HFF-Myc (cell line): ENCODE measurements around the gene DIRAS1.

Experiments used
- DNase-seq: peaks from one replicate; pipeline ENCODE4 v3.0.0-alpha.2; 2011; ENCODE audit warnings: low read depth; ENCODE audit errors: extremely low read depth
- H3K4me3 ChIP-seq: replicated peaks from 2 replicates; pipeline ENCODE4 v1.5.1; 2011; ENCODE audit warnings: low read depth, mild to moderate bottlenecking, control low read depth, low read length
- TF ChIP-seq, protein P1 (sequence below): IDR thresholded peaks from 2 replicates; pipeline ENCODE4 v1.5.1; 2012; ENCODE audit warnings: mild to moderate bottlenecking, low read depth, low read length, control low read depth; ENCODE audit errors: missing control alignments

Gene DIRAS1

DNA sequence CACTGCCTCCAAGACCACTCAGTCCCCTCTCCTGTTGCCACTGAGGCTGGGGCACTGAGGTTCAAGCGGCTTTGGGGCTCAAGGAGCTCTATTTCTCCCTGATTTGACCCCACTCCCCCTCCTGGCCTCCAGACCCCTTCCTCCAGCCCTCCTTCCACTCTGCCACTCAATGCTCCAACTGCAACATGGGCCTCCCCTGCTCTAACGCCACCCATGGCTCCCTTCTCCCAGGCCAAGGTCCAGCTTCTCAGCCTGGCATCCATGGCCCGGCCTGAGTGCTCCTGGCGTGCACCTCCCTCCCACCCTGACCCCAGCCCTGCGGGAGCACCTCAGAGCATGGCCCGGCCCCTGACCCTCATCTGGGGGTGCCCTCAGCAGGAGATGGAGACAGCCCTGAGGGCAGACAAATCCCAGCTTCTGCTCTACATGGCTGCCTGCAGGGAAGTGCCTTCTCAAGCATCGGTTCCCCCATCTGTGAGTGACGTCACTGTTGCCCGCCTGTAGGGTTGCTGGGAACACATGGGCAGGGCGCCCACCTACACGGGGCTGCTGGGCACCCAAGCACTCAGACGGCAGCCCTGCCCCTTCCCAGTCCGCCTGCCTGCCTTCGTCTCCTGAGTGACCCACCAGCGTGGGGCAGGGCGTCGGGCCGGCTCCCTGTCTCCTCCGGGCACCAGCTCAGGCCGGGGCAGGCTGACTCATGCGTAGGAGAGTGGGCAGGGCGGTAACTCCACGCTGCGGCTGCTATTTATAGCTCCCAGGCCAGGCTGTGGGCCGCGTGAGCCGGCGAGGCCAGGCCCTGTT is 1.6 kb upstream of the DIRAS1 start:
- H3K4me3 ChIP-seq: no peak overlapping the region
- TF ChIP-seq, protein P1, sequence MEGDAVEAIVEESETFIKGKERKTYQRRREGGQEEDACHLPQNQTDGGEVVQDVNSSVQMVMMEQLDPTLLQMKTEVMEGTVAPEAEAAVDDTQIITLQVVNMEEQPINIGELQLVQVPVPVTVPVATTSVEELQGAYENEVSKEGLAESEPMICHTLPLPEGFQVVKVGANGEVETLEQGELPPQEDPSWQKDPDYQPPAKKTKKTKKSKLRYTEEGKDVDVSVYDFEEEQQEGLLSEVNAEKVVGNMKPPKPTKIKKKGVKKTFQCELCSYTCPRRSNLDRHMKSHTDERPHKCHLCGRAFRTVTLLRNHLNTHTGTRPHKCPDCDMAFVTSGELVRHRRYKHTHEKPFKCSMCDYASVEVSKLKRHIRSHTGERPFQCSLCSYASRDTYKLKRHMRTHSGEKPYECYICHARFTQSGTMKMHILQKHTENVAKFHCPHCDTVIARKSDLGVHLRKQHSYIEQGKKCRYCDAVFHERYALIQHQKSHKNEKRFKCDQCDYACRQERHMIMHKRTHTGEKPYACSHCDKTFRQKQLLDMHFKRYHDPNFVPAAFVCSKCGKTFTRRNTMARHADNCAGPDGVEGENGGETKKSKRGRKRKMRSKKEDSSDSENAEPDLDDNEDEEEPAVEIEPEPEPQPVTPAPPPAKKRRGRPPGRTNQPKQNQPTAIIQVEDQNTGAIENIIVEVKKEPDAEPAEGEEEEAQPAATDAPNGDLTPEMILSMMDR: no peak
- no peak for DNase-seq

DNA sequence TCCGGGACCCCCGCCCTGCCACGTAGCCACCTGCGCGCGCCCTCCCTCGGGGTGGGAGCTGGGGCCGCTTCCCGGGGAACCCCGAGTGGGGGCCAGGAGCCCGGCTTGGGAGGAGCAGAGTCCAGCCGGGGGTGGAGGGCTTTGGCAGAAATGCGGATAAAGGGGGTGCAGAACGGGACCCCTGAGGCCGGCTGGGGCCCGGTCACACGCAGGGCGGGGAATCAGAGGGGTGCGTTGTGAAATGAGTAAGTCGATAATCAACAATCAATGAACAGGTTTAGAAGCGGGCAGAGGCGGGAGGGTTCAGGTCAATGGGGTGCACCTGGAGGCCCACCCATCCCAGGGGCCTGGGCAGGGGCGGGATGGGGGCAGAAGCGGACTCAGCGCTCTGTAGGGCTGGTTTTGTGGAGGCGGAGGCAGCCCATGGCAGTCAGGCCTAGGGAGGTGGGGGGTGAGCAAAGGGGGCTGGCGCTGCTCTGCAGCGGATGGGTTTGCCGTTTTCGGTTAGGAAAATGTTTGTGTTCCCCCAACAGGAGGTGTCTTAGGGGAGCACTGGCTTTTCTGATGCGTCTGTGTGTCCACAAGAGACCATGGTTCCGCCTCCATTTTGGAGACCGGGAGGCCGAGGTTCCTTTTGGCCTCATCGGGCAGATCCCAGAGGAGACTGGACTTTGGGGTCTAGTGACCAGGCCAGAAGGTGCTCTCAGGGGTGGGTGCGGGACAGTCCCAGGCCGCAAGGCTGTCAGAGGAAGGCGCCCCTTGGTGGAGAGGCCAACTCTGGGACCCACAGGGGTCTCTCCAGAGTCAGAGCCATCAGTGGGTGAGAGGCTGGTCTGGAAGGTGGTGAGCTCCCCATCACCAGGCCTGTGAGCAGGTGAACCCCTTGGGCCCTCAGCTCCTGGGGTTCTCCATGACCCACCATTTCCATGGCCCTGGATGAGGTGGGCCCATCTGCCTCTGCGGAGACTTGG is 683 bp upstream of the DIRAS1 start:
- no peak for DNase-seq
- peak overlapping the region; percentile 40 for H3K4me3 ChIP-seq
- TF ChIP-seq, protein P1: no peak

DNA sequence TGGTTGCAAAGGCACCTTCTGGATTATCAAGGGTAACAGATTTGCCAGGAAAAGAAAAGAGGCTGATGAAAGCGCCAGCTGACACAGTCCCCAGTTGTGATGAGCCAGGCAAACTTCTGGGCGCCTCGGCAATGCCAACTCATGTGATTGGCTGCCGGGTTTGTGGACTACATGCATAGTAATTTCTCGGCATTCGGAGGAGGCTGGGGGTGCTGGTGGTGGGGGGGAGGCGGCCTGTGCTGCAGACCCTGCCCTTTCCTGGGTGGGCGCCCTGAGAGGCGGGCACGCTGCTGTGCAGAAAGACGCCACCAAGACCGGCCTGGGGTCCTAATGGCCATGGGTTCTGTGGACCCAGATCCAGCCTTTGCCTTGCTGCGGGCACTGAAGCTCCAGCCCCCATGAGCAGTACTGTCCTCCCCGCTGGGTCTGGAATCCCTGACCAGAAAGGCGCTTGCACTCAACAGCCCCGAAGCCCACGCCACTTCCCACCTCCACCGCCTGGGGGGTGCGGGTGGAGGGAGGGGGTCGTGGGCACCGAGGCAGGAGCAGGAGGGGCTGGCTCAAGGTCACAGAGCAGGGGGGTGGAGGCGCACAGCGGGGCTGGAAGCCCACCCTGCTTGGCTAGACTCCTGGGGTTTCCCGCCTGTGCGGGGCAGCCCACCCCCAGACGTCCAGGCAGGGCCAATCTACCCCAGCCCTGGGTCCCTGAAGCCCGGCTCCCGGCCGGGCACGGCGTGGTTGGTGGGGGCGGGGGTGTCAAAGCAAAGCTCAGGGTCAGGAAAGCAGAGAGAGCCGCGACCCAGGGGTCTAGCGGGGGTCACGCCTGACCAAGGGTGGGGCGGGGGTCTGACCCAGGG is 1.0 kb downstream of the DIRAS1 start:
- DNase-seq: no peak
- TF ChIP-seq, protein P1: no peak
- H3K4me3 ChIP-seq: peak overlapping the region; percentile 41

DNA sequence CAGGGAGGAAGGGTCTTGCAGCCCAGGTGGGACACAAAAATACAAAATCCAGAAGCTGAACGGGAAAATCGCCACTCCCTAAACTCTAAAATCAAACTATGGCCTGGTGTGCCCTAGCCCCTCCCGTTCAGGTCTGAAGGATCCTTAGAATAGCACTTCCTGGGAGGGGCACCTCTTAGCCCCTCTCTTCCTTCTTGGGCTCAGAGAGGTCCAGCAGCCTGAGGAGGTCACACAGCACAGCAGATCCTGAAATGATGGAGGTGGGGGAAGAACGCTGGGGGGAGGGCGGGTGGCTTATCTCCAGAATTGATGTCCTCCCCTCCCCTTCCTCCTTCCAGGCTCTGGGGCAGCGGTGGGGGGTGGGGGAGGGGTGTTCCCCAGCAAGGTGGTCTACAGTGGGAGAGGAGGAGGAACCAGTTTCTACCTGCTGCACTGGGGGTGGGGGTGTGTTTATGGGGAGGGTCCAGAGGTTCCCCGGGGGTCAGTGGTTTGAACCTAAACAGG is 1.9 kb downstream of the DIRAS1 start:
- no peak overlapping the region for H3K4me3 ChIP-seq
- TF ChIP-seq, protein P1: no peak
- DNase-seq: no peak

DNA sequence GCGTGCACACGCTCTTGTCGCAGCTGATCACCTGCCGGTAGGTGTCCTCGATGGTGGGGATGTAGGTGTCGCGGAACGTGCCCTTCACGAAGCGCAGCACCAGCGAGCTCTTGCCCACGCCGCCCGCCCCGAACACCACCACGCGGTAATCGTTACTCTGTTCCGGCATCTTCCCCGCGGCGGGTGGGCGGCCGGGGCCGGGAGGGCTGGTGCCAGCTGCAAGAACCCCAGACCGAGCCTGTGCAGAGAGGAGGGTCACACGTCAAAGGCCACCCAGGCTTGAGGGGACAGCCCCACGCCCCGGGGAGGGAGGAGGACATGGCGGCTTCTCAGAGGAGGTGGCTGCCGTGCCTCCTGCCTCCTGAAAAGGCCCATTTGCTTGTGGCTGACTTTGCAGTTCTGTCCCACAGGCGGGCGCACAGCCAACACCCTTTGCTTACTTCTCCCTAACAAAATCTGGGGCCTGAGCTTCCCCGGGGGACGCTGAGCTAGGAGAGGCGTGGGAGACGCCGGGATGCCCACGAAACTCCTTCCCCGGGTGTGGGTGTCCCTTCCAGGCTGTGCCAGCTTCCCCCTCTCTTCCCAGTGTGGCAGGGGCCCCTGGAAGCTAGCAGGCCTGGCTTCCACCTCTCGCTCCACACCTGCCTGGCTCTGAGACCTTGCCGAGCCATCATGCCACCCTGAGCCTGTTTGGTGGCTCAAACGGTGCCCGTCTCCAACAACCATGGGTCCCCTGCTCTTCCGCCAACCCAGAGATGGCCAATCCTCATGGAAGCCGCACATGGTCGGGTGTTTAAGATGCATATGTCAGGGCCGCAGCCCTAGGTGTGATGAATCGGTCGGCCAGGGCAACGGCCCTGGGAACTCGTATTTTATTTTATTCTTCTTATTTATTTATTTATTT is 3.3 kb downstream of the DIRAS1 start:
- no peak for DNase-seq
- TF ChIP-seq, protein P1: no peak
- no peak overlapping the region for H3K4me3 ChIP-seq
